Fibroblast of lung (primary cell): ENCODE data around the gene ARHGEF26. TPM values are rescaled to one million over a fixed set of nuclear protein-coding genes. Genes with fewer than 3 reads are reported as not detected.

Experiments used
- DNase-seq, 2 donors: peaks; one replicate each; pipeline versions ENCODE4 v3.0.0 to v3.0.0-alpha.2; 2010; ENCODE audit warnings: low read depth in 2 of 2
- H2AFZ ChIP-seq: 2 replicates; pipeline ENCODE4 v1.5.1; 2012; ENCODE audit warnings: low read length, control low read depth, inconsistent platforms
- H3K27ac ChIP-seq: 2 replicates; pipeline ENCODE4 v1.5.1; 2011; ENCODE audit warnings: low read length, control low read depth; ENCODE audit not compliant: insufficient read depth
- H3K27me3 ChIP-seq: 2 replicates; pipeline ENCODE4 v1.5.1; 2011; ENCODE audit warnings: mild to moderate bottlenecking, low read length; ENCODE audit not compliant: control insufficient read depth, insufficient read depth
- H3K36me3 ChIP-seq: 2 replicates; pipeline ENCODE4 v1.5.1; 2011; ENCODE audit warnings: low read length; ENCODE audit not compliant: control insufficient read depth, insufficient read depth
- H3K4me1 ChIP-seq: 2 replicates; pipeline ENCODE4 v1.5.1; 2011; ENCODE audit warnings: low read length; ENCODE audit not compliant: control insufficient read depth, insufficient read depth; ENCODE audit errors: extremely low read depth
- H3K4me2 ChIP-seq: 2 replicates; pipeline ENCODE4 v1.5.1; 2011; ENCODE audit warnings: low read length, control low read depth; ENCODE audit not compliant: insufficient read depth; ENCODE audit errors: extremely low read depth
- H3K4me3 ChIP-seq, 4 experiments: fragments of 200-600 bp in 1 of 4; sonication (generic) in 1 of 4; replicated peaks in 1 of 4; 2 replicates each; pipeline ENCODE4 v1.5.1; 2011 to 2016; ENCODE audit warnings: low read length in 4 of 4, low read depth in 3 of 4, mild to moderate bottlenecking in 3 of 4, control low read depth in 2 of 4, inconsistent platforms in 1 of 4, mixed read lengths in 1 of 4; ENCODE audit not compliant: insufficient read depth in 1 of 4; ENCODE audit errors: control extremely low read depth in 1 of 4
- H3K79me2 ChIP-seq: 2 replicates; pipeline ENCODE4 v1.5.1; 2012; ENCODE audit warnings: mild to moderate bottlenecking, low read length, inconsistent platforms; ENCODE audit not compliant: control insufficient read depth, insufficient read depth
- H3K9ac ChIP-seq: 2 replicates; pipeline ENCODE4 v1.5.1; 2011; ENCODE audit warnings: mild to moderate bottlenecking, low read length, control low read depth; ENCODE audit not compliant: insufficient read depth
- H3K9me3 ChIP-seq: 2 replicates; pipeline ENCODE4 v1.5.1; 2012; ENCODE audit warnings: low read depth, low read length; ENCODE audit not compliant: control insufficient read depth, insufficient read depth
- H4K20me1 ChIP-seq: 2 replicates; pipeline ENCODE4 v1.5.1; 2011; ENCODE audit warnings: low read length; ENCODE audit not compliant: control insufficient read depth, insufficient read depth; ENCODE audit errors: extremely low read depth
- EZH2 ChIP-seq: IDR thresholded peaks from 2 replicates; pipeline ENCODE4 v1.5.1; 2012; ENCODE audit warnings: low read length, control low read depth, mild to moderate bottlenecking; ENCODE audit errors: missing control alignments
- polyA plus RNA-seq, 2 donors: library from polyadenylated mRNA; depleted of rRNA in 1 of 2; stranded (reverse) in 1 of 2; unstranded in 1 of 2; fragments of >200 nt; gene quantifications; 2 replicates each; pipeline ENCODE4 v1.2.1, GENCODE V29; 2011 to 2012; ENCODE audit warnings: missing spikeins in 1 of 2
- total RNA-seq: library from RNA; depleted of rRNA; stranded (reverse); fragments of >200 nt; gene quantifications from 2 replicates; pipeline ENCODE4 v1.2.1, GENCODE V29; 2014
- TF ChIP-seq, protein P1 (sequence below), 2 donors: IDR thresholded peaks in 1 of 2; conservative IDR thresholded peaks in 1 of 2; 1 replicate in 1 of 2; 2 replicates in 1 of 2; pipeline ENCODE4 v1.5.1; 2011 to 2012; ENCODE audit warnings: low read length in 2 of 2, control low read depth in 1 of 2, inconsistent platforms in 1 of 2, low read depth in 1 of 2, mild to moderate bottlenecking in 1 of 2

ARHGEF26 gene
- total and polyA plus RNA-seq, 2 donors (not counting 1 experiment from before 2014, with no cell fraction given), result 0.72 to 2.1 TPM

DNA sequence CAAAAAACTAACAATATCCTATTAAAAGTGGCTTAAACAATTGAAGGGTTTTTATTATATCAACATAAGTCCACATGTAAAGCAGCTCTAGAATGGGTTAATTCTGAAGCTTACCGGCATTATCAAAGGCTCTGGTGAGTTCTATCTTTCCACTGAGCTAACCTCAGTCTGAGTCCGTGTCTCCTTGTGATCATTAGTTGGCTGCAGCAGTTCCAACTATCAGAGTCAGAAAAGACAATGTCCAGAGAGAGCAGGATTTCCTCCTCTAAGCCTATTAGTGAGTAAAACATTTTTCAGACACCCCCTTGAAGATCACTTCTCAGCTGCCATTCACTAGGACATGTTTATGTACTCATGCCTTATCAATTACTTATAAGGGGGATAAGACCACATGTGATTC lies 153.2 kb downstream of the ARHGEF26 start:
- no peak overlapping the region for H2AFZ ChIP-seq
- DNase-seq, result no peak
- no peak for TF ChIP-seq EZH2
- TF ChIP-seq, protein P1, sequence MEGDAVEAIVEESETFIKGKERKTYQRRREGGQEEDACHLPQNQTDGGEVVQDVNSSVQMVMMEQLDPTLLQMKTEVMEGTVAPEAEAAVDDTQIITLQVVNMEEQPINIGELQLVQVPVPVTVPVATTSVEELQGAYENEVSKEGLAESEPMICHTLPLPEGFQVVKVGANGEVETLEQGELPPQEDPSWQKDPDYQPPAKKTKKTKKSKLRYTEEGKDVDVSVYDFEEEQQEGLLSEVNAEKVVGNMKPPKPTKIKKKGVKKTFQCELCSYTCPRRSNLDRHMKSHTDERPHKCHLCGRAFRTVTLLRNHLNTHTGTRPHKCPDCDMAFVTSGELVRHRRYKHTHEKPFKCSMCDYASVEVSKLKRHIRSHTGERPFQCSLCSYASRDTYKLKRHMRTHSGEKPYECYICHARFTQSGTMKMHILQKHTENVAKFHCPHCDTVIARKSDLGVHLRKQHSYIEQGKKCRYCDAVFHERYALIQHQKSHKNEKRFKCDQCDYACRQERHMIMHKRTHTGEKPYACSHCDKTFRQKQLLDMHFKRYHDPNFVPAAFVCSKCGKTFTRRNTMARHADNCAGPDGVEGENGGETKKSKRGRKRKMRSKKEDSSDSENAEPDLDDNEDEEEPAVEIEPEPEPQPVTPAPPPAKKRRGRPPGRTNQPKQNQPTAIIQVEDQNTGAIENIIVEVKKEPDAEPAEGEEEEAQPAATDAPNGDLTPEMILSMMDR (conservative IDR thresholded peaks at IDR 0.05 in 1 of 2, IDR thresholded peaks at IDR 0.05 in 1 of 2; ENCODE audit: low read depth in 1 of 2, low read length in 2 of 2), result no peak
- H3K27me3 ChIP-seq, result no peaks in the 10 kb centered on the region
- H3K4me3 ChIP-seq, result no peak overlapping the region
- H3K27ac ChIP-seq, result no peak overlapping the region
- no peaks in the 10 kb centered on the region for H3K4me1 ChIP-seq
- H3K4me2 ChIP-seq, result no peak overlapping the region
- H3K36me3 ChIP-seq, result peaks cover 8% of the 10 kb centered on the region
- H3K9me3 ChIP-seq, result no peaks in the 10 kb centered on the region
- no peaks in the 10 kb centered on the region for H3K79me2 ChIP-seq
- no peaks in the 10 kb centered on the region for H4K20me1 ChIP-seq
- H3K9ac ChIP-seq, result no peak overlapping the region

GRCh38 chr3:154275292-154275691 lies 154.1 kb downstream of the ARHGEF26 start:
- no peaks in the 10 kb centered on the region for H3K79me2 ChIP-seq
- no peak overlapping the region for H2AFZ ChIP-seq
- no peaks in the 10 kb centered on the region for H3K9me3 ChIP-seq
- peaks cover 8% of the 10 kb centered on the region for H3K36me3 ChIP-seq
- no peak overlapping the region for H3K4me3 ChIP-seq
- H3K9ac ChIP-seq, result no peak overlapping the region
- no peak for TF ChIP-seq EZH2
- TF ChIP-seq, protein P1 (conservative IDR thresholded peaks at IDR 0.05 in 1 of 2, IDR thresholded peaks at IDR 0.05 in 1 of 2; ENCODE audit: low read depth in 1 of 2, low read length in 2 of 2), result no peak
- no peak overlapping the region for H3K4me2 ChIP-seq
- H3K27me3 ChIP-seq, result no peaks in the 10 kb centered on the region
- no peaks in the 10 kb centered on the region for H3K4me1 ChIP-seq
- no peak overlapping the region for H3K27ac ChIP-seq
- DNase-seq, result peak in 1 of 2 donors; percentile 20
- H4K20me1 ChIP-seq, result no peaks in the 10 kb centered on the region

- peaks cover 8% of the 10 kb centered on the region for H3K36me3 ChIP-seq
- no peaks in the 10 kb centered on the region for H4K20me1 ChIP-seq
- TF ChIP-seq, protein P1 (conservative IDR thresholded peaks at IDR 0.05 in 1 of 2, IDR thresholded peaks at IDR 0.05 in 1 of 2; ENCODE audit: low read depth in 1 of 2, low read length in 2 of 2), result no peak
Measured at GRCh38 chr3:154275965-154276364, 154.8 kb downstream of the ARHGEF26 start.

More at GRCh38 chr3:154275965-154276364, 154.8 kb downstream of the ARHGEF26 start:
- H3K27me3 ChIP-seq, result no peaks in the 10 kb centered on the region
- H3K4me2 ChIP-seq, result no peak overlapping the region
- no peak overlapping the region for H3K27ac ChIP-seq
- H3K4me3 ChIP-seq, result no peak overlapping the region
- DNase-seq, result no peak
- H3K9me3 ChIP-seq, result no peaks in the 10 kb centered on the region
- no peaks in the 10 kb centered on the region for H3K79me2 ChIP-seq
- H3K9ac ChIP-seq, result no peak overlapping the region
- no peaks in the 10 kb centered on the region for H3K4me1 ChIP-seq
- H2AFZ ChIP-seq, result no peak overlapping the region
